Breast epithelium (tissue), 3 donors: ENCODE results near the gene RPA1.

ENCODE experiments used
- CTCF ChIP-seq, 3 donors: fragments of 450-650 bp; IDR thresholded peaks; one replicate each; pipeline ENCODE4 v1.5.1; 2016 to 2017; ENCODE audit warnings: antibody characterized with exemption in 3 of 3, mild to moderate bottlenecking in 3 of 3, moderate library complexity in 3 of 3
- POLR2A ChIP-seq: fragments of 450-650 bp; IDR thresholded peaks from one replicate; pipeline ENCODE4 v1.6.1; 2016; ENCODE audit warnings: antibody characterized with exemption, mild to moderate bottlenecking, moderate library complexity

GRCh38 chr17:1871756-1872155 lies 42.0 kb downstream of the RPA1 start:
- TF ChIP-seq CTCF (IDR thresholded peaks at IDR 0.05) (no peak), POLR2A (no peak)
